Breast epithelium (tissue), 3 donors: ENCODE data around the gene CTSL.

ENCODE experiments used
- POLR2A ChIP-seq: fragments of 450-650 bp; IDR thresholded peaks from one replicate; pipeline ENCODE4 v1.6.1; 2016; ENCODE audit warnings: antibody characterized with exemption, mild to moderate bottlenecking, moderate library complexity
- TF ChIP-seq, protein P1 (sequence below), 3 donors: fragments of 450-650 bp; IDR thresholded peaks; one replicate each; pipeline ENCODE4 v1.5.1; 2016 to 2017; ENCODE audit warnings: antibody characterized with exemption in 3 of 3, mild to moderate bottlenecking in 3 of 3, moderate library complexity in 3 of 3

DNA sequence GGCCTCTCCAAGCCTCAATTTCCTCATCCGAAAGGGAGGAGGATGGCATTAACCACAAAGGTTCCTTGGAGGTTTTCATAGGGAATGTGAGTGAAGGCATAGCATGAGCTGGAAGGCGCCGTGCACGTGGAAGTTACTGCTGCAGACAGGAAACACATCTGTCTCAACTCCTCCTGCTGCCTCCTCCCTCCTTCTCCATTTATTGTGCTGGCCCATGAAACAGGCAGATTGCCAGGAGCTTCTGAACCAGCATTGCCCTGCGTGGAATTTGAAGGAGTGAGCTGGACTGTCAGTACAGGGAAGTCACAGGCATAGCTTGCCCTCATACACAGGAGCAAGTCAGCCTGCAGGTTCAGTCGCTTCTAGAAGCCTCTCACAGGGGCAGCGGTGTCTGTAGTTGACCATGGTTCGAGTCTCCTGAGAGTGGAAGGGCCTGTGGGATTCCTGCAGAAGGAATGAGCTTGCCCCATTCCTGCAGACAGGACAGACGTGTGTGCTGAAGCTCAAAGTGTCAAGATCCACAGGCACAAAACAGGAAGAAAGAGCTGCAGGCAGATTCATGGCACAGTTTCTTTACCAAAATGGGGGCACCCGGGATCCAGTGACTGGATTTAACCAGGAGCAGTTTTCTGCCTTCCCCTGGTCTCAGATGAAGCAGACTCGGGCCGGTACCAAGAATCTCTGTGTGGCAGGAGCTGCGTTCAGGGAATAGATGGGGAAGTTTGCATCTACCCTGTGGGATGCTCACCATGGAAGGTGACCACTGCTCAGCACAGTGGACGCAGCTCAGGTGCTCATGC lies 48.7 kb upstream of the CTSL start:
- TF ChIP-seq, protein P1, sequence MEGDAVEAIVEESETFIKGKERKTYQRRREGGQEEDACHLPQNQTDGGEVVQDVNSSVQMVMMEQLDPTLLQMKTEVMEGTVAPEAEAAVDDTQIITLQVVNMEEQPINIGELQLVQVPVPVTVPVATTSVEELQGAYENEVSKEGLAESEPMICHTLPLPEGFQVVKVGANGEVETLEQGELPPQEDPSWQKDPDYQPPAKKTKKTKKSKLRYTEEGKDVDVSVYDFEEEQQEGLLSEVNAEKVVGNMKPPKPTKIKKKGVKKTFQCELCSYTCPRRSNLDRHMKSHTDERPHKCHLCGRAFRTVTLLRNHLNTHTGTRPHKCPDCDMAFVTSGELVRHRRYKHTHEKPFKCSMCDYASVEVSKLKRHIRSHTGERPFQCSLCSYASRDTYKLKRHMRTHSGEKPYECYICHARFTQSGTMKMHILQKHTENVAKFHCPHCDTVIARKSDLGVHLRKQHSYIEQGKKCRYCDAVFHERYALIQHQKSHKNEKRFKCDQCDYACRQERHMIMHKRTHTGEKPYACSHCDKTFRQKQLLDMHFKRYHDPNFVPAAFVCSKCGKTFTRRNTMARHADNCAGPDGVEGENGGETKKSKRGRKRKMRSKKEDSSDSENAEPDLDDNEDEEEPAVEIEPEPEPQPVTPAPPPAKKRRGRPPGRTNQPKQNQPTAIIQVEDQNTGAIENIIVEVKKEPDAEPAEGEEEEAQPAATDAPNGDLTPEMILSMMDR (IDR thresholded peaks at IDR 0.05): no peak
- TF ChIP-seq POLR2A: no peak
